Posterior cingulate gyrus (tissue), 11 donors: ENCODE measurements around the gene TMEM233.

ENCODE experiments used
- DNase-seq, 10 donors: peaks; one replicate each; pipeline versions ENCODE4 v3.0.0 to v3.0.0-alpha.2; 2020 to 2021; ENCODE audit warnings: mixed read lengths in 3 of 10
- intact Hi-C: fragments of 100-400 bp; cut with DNase I; formaldehyde crosslinking; loops from one replicate; pipeline ENCODE4 v1.15.1; 2023

Gene TMEM233

GRCh38 chr12:119593578-119594398 is at the start of gene TMEM233:
Gene TMEM233 (plus strand): TSS chr12:119593774. CDS start chr12:119593849, 75 bp downstream.
- intact Hi-C loops: no loop called here
- DNase-seq: no peak

- peak in 9 of 10 donors; percentile 29 to 92 (median 63) for DNase-seq
- intact Hi-C loops: loop anchor here (10.0 kb wide), 1 partner anchor 430 kb away; no protein-coding TSS in a partner anchor
Observed at GRCh38 chr12:119544765-119545625, 48.6 kb upstream of the TMEM233 start.

- intact Hi-C loops: loop anchor here (10.0 kb wide), 1 partner anchor 432 kb away; no protein-coding TSS in a partner anchor
- no peak for DNase-seq
Observed at GRCh38 chr12:119546340-119546739, 47.2 kb upstream of the TMEM233 start.

- intact Hi-C loops: loop anchor here (10.0 kb wide), 1 partner anchor 432 kb away; no protein-coding TSS in a partner anchor
- no peak for DNase-seq
Observed at GRCh38 chr12:119547001-119547400, 46.6 kb upstream of the TMEM233 start.

GRCh38 chr12:119556854-119557253 is 36.7 kb upstream of the TMEM233 start:
- intact Hi-C loops: no loop called here
- DNase-seq: no peak

- intact Hi-C loops: no loop called here
- DNase-seq: no peak
Observed at GRCh38 chr12:119565404-119565803, 28.2 kb upstream of the TMEM233 start.

- no peak for DNase-seq
- intact Hi-C loops: no loop called here
Observed at GRCh38 chr12:119570771-119571170, 22.8 kb upstream of the TMEM233 start.

- DNase-seq: no peak
- intact Hi-C loops: no loop called here
Observed at GRCh38 chr12:119573086-119573485, 20.5 kb upstream of the TMEM233 start.

GRCh38 chr12:119574255-119574654 is 19.3 kb upstream of the TMEM233 start:
- no peak for DNase-seq
- intact Hi-C loops: no loop called here

- intact Hi-C loops: no loop called here
- DNase-seq: no peak
Observed at GRCh38 chr12:119576118-119576810, 17.3 kb upstream of the TMEM233 start.

GRCh38 chr12:119576915-119577314 is 16.7 kb upstream of the TMEM233 start:
- DNase-seq: no peak
- intact Hi-C loops: no loop called here

GRCh38 chr12:119578112-119578511 is 15.5 kb upstream of the TMEM233 start:
- DNase-seq: no peak
- intact Hi-C loops: no loop called here

GRCh38 chr12:119589097-119589496 is 4.5 kb upstream of the TMEM233 start:
- intact Hi-C loops: no loop called here

GRCh38 chr12:119589634-119590033 is 3.9 kb upstream of the TMEM233 start:
- DNase-seq: no peak
- intact Hi-C loops: no loop called here

More at GRCh38 chr12:119589097-119589496, 4.5 kb upstream of the TMEM233 start:
- DNase-seq: no peak

- intact Hi-C loops: no loop called here
- no peak for DNase-seq
Observed at GRCh38 chr12:119592232-119592631, 1.3 kb upstream of the TMEM233 start.

GRCh38 chr12:119594399-119594730 is 791 bp downstream of the TMEM233 start:
- DNase-seq: peak in 1 of 10 donors; percentile 76
- intact Hi-C loops: no loop called here

- peak in 1 of 10 donors; percentile 70 for DNase-seq
- intact Hi-C loops: no loop called here
Observed at GRCh38 chr12:119594772-119595445, 1.3 kb downstream of the TMEM233 start.

GRCh38 chr12:119598159-119598558 is 4.6 kb downstream of the TMEM233 start:
- intact Hi-C loops: no loop called here
- no peak for DNase-seq

GRCh38 chr12:119601877-119602733 is 8.5 kb downstream of the TMEM233 start:
- intact Hi-C loops: no loop called here
- DNase-seq: no peak
